ENCODE measurements around the gene GPR180.

The GPR180 gene

DNA sequence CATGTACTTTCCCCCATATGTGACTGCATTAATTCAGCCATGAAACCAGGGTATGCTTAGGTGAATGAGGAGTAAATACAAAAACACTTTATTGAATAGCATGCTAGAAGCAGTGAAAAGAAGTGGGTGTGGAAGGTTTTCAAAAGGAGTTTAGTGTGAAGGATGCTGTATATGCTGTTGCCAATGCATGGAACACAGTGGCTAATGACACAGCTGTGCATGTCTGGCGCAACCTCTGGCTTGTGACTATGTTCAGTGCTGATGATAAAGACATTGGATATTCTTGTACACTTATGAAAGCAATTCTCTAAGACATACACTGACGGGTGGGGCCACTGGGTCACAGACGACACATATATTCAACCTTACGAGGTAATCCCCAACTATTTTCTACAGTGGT, 55.5 kb downstream of the GPR180 start:
- peak; percentile 17 for DNase-seq

- no peak for DNase-seq
Measured at GRCh38 chr13:94658926-94659597, 57.4 kb downstream of the GPR180 start.

GRCh38 chr13:94659598-94659946, 57.9 kb downstream of the GPR180 start:
- DNase-seq = no peak

DNA sequence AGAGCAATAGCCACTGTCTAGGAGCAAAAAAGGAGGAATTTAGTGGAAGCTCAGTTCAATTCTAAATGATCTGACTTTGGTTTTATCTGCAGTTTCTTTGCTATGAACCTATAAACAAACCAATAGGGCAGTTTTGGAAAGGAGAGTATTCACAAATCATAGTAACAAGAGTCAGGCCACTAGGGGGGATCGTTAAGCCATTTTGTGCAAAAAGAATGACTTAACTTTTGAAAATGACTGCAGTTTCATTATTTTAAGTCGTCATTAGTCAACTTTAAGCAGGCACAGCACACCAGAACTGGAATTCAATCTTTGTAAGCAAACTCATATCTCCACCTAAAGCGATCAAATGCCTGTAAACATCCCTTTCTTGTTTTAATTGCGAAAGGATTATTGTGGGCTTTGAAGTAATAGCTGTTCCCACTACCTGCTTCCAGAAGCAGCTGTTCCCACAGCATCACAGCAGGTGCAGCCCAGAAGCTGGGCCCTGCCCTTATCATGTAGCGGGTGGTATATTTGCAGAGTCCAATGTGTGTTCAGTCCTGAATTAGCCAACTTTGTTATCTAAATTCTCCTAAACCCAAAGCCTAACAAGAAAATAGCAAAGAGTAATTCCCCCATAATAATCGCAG, 59.2 kb downstream of the GPR180 start:
- DNase-seq = peak; percentile 19

DNA sequence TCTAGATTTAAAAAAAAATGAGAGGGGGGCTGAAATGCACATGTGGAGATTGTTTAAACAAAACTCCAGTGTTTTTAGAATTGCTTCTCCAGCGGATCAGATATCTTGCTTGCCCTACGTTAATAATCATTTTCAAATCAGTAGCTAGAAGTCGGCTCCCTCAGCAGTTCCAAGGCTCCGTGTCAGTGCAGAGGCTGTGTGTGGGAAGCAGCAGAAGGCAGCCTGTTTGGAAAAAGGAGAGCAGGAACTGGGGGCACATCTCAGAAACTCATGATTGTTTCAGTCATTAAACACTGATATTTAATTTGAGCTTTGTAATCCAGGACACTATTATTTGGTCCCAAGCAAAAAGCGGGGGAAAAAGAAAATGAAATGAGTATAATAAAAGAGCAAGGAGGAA, 59.7 kb downstream of the GPR180 start:
- DNase-seq = no peak

DNA sequence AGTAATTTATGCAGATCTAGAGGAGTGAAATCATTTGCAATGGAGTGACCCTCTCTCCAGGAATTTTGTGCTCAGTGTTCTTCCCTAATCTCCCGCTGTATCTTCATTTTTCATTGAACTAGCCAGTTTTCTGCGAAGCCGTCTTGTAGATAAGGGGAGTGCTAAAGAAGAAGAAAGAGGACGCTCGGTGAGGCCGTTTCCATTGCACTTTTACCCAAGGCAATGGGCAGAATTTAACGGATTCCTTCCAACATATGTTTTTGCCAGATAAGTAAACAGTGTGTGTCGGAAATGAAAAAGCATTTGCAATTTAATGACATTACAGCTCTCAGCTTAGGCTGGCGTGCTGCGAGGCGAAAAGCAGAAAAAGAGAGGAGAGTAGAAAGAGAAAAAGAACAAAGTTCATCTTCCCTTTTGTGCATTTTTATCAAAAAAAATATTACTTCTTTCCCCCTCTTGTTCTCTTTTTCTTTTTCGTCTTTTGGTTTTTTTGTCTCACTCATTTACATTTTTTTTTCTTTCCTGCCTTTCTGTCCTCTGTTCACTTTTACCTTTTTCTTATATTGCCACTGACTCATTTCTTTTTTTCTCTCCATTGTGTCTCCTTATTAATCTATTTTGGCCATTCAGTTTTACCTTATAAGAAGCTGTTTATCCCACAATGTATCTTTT, 60.8 kb downstream of the GPR180 start:
- no peak for DNase-seq

GRCh38 chr13:94664889-94665288, 63.2 kb downstream of the GPR180 start:
- no peak for DNase-seq

- no peak for DNase-seq
Measured at GRCh38 chr13:94666065-94666464, 64.4 kb downstream of the GPR180 start.

- DNase-seq = peak; percentile 34
Measured at GRCh38 chr13:94667190-94667589, 65.5 kb downstream of the GPR180 start.

DNA sequence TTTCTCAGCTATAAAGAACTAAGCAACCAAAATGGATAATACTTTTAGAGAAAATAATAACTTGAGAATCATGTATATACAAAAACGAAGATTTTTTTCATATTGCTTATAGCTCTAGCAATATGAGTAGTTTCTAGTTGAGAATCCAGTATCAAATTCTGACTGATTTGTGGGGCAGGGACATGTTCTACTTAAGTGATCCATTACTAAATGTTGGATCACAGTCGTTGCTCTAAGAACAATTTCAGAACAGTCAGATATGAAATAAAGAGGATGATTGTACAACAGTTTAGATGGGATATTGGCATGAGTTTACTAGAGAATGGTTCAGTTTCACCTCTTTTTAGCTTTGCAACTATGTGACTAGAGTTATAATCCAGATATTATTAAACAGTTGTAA, 70.7 kb downstream of the GPR180 start:
- DNase-seq = no peak

DNA sequence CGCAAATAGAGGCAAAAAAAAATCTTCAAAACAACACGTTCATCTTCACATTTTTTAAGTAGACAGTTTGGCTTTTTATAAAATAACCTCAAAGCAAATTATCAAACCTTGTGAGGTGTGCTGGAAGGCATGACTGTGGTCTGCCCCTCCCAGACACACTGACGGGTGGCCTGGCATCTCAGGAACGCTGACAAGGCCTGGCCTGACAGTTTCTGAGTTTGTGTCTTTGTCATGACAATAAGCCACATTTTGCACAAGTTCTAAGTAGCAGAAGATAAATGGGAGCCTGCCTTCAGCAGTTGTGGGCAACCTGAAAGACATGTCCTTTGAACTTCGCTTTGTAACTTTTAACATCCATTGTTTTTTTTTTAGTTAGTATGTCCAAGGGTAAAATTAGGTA, 72.2 kb downstream of the GPR180 start:
- DNase-seq = no peak

DNA sequence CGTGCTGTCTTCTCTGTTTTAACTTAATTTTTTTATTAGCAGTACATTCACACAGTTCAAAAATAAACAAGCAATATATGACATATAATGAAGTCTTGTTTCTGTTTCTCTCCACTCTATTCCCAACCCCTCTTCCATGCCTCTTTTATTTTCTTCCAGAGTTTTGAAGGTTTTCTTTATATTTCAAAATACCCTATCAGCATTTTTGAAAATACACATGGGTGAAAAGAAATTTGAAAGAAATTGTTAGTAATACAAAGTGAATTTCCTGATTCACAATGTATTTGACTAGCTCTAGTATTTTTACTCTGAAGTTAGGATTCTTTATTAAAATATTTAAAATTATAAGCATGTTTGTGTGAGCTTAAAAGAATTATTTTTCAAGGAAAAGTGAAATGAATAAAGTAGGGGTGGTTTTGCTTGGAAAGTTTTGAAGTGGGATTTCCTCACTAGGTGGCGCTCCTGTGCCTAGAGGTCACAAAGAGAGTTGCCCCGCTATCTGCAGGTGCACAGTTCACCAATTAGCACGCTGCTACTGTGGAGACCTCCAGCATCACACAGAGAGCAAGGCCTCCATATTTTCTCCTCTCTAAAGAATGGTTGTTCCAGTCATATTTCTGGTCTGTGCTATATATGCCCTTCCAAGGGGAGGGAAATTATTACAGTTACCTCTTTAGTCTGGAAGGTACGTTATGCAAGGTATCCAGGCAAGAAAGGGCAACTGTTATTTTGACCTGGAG, 73.1 kb downstream of the GPR180 start:
- DNase-seq = peak; percentile 64

- no peak for DNase-seq
Measured at GRCh38 chr13:94677799-94678198, 76.1 kb downstream of the GPR180 start.

DNA sequence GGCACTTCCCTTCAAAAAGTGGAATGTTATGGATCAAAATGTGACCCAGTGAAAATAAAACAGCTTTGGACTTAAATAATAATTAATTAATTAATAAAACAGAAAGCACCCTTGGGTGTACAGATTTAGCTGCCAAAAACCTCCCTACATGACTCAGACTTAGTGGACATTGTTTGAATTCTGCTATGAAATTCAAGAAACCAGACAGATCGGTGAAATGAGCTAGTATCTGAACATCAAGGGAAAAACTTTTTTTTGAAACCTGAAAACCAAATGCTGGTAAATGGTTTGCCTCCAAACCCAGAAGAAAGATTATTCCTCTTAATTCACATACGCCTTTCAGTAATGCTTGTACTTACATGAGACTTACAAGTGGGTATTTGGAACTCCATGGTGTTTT, 77.2 kb downstream of the GPR180 start:
- no peak for DNase-seq

- DNase-seq = no peak
Measured at GRCh38 chr13:94679614-94680013, 78.0 kb downstream of the GPR180 start.

DNA sequence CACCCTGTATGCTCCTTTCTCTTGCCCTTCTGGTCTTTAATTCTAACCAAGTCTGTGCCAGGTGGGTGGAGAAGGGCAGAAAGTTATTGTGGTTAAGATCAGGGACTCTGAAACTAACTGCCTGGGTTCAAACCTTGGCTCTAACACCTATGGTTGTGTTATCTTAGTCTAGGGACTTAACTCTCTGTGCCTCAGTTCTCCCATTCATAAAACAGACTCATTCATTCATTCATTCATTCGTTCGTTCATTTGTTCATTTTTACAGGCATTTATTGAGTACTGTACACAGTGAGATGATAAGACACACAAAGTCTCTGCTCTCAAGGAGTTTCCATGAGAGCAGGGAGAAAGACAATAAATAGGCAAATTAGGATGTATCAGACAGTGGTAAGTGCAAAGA, 80.6 kb downstream of the GPR180 start:
- no peak for DNase-seq

- DNase-seq = no peak
Measured at GRCh38 chr13:94683409-94683808, 81.8 kb downstream of the GPR180 start.

All from stimulated activated CD4-positive, alpha-beta T cell treated with anti-CD3 and anti-CD28 coated beads, Interleukin-4, amount 100 ng/mL, for 24 hours (primary cell).